ENCODE measurements around the gene HS3ST2.
"Not testable (repeated sequence)": the region's sequence is repeated elsewhere in the genome, so short reads cannot be mapped to it uniquely, and the experiment has no call there.

Gene HS3ST2

GRCh38 chr16:22885951-22886350 lies 72.0 kb downstream of the HS3ST2 start:
- no peak for DNase-seq

DNA sequence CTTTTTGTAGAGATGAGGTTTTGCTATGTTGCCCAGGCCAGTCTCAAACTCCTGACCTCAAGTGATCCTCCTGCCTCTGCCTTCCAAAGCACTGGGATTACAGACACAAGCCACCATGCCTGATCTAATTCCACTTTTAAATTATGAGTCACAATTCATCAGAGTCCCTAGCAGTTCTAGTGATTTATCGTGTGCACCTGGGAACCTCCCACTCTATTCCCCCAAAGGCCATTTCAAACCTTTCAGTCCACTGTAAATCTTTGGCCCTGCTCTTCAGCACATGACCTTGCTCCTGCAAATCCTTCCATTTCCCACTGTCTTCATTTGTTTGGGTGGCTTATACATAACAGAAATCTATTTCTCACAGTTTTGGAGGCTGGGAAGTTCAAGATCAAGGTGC lies 73.0 kb downstream of the HS3ST2 start:
- no peak for DNase-seq

- DNase-seq, result no peak
Measured at GRCh38 chr16:22887445-22887844, 73.5 kb downstream of the HS3ST2 start.

DNA sequence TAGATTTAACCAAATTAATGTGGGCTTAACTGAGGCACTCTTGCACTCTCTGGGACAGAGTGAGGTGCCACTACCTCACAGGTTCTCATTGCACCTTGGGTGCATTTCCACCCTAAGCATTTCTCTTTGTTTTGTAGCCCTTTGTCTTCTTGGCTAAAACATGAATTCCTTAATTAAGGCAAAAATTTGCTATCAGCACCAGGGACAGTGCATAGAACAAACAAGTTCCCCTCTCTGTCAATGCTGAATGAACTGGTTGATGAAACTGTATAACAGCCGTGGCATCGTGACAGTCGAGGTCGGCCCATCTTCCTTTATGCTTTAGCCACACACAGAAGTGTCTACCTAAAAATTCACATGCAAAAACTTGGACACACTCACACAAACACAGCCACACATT lies 74.8 kb downstream of the HS3ST2 start:
- DNase-seq, result no peak

- DNase-seq, result no peak
Measured at GRCh38 chr16:22890976-22891375, 77.0 kb downstream of the HS3ST2 start.

DNA sequence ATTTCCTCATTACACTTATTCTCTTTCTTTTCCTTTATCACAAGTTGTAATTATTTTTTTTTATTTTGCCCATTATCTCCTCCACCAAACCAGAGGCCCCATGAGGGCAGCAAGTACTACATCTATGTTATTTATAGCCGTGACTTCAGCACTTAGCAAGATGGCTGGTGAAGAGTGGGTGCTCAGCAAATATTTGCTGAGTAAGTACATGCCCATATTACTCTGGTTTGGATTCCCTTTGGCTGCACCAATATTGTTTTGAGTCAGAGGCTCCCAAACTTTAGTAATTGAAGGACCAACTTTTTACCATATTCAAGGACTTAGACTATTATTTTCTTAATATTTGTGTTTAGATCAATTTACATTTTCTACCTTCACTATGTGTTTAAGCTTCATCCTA lies 83.2 kb downstream of the HS3ST2 start:
- DNase-seq, result no peak

GRCh38 chr16:22898131-22898530 lies 84.2 kb downstream of the HS3ST2 start:
- no peak for DNase-seq

DNA sequence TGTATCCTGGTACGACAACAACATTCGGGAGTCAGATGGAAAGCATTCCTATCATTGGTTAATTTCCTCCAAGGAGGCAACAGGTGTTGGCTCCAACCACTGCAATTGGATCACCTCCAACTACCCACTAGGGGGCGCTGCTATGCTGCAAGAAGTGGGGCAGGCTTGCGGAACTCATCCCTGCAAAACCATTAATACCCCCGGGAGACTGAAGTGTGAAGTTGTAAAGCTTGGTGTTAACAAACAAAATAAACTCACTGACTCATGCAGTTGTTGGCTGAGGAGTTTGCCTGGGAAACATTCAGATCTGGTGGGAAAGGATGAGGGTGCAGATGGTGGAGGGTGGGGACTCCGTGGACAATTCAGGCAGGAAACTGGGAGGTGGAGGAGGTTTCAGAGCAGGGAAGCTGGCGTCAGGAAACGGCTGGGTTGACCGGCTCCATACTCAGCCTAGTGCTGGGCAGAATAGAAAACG lies 84.9 kb downstream of the HS3ST2 start:
- DNase-seq, result peak; percentile 58

- not testable (repeated sequence) for DNase-seq
Measured at GRCh38 chr16:22899567-22899966, 85.6 kb downstream of the HS3ST2 start.

- no peak for DNase-seq
Measured at GRCh38 chr16:22900863-22901262, 86.9 kb downstream of the HS3ST2 start.

GRCh38 chr16:22901563-22901962 lies 87.6 kb downstream of the HS3ST2 start:
- DNase-seq, result no peak

DNA sequence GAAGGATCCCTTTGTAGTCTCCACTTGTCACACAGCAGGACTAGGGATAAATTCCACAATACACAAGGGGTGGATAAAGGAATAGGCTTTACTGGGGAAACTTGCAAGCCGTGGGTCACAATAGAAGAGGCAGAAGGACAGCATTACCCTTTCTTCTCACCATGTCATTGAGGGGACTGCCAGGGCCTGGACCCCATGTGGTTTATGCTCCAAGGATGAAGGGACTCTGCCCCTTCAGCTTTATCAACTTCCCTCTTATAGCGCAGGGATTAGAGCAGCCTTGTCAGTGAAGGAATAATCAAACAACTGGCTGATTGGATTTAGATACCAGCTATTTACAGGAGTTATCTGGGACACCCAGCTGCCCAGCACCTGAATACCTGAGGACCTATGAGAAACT lies 89.8 kb downstream of the HS3ST2 start:
- DNase-seq, result no peak

DNA sequence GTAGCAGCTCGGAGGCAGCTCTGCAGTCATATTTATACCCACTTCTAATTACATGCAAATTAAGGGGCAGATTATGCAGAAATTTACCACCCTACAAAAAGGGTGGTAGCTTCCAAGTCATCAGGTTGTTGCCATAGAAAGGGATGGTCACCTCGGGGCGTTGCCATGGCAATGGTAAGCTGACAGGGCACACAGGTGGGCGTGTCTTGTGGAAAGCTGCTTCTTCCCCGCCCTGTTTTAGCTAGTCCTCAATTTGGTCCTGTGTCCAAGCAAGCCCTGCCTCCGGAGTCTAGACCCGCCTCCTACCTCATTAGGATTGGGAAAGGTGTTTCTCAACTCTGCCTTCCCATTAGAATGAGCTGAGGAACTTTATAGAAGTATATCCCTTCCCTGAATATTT lies 98.7 kb downstream of the HS3ST2 start:
- no peak for DNase-seq

GRCh38 chr16:22915003-22915402 lies 101.0 kb downstream of the HS3ST2 start:
- DNase-seq, result no peak

GRCh38 chr16:22923491-22923890 lies 109.5 kb downstream of the HS3ST2 start:
- DNase-seq, result no peak

- no peak for DNase-seq
Measured at GRCh38 chr16:22924492-22924891, 110.5 kb downstream of the HS3ST2 start.

DNA sequence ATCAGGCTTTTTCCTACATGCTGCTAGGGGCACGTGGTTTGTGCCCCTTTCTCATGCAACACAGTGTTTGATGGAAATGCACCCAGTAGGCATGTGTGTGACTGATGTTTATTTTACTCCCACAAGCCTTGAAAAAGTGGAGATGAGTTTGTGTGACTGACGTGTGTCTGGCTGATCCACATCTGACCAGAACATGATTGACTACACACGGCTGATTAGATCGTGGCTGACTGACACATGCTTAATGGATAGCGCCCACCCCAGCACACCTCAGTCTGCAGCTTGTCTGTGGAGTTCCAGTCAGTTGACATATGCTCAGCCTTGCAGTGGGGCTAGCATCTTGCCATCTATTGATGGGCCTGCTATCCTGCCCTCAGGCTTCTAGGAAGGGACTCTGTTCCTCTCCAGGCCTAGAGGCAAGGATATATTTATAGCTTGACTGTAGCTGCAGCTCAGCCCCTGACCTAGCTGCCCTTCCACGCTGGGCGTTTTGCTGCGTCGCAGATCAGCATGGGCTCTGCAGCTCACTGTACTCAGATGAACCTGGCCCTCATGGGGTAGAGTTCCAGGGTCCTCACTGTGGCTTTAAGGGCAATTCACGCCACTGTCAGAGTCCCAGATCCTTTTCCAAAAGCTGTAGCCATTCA lies 112.3 kb downstream of the HS3ST2 start:
- no peak for DNase-seq

DNA sequence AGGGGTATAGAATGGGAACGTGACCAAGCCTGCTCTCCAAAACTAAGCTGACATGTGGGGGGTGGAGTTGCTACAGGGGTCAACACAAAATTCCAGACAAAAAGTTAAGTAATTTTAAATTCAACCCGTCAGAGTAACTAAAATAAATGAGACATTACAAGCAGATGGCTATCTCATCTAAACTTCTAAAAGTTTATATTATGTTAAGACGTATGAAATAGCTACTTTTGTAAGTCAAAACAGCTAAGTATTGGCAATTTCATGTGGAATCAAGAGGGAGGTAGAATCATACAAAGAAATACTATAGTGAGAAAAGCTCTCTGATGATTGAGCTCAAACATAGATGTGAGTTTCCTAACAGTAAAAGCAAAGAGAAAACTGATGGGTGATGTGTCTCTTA lies 113.3 kb downstream of the HS3ST2 start:
- no peak for DNase-seq

- DNase-seq, result no peak
Measured at GRCh38 chr16:22928882-22929435, 115.0 kb downstream of the HS3ST2 start.

DNA sequence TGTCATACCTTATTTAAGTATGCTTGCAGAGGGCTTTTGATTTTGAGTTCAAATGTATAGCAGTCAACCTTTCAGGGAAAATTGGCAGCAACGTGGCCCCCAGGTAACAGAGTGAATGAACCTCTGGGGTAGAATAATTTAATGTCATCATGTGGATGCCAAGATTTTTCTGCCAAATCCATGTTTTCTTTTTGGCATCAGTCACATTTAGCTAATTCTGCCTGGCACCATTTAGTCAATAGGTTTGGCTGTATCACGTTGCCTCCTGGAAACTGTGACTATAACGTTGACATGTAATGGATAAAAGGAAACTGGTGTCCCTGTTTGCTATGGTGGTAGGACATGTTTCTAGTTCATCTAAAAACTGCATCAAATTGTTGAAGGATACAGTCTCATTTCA lies 115.5 kb downstream of the HS3ST2 start:
- DNase-seq, result no peak

DNA sequence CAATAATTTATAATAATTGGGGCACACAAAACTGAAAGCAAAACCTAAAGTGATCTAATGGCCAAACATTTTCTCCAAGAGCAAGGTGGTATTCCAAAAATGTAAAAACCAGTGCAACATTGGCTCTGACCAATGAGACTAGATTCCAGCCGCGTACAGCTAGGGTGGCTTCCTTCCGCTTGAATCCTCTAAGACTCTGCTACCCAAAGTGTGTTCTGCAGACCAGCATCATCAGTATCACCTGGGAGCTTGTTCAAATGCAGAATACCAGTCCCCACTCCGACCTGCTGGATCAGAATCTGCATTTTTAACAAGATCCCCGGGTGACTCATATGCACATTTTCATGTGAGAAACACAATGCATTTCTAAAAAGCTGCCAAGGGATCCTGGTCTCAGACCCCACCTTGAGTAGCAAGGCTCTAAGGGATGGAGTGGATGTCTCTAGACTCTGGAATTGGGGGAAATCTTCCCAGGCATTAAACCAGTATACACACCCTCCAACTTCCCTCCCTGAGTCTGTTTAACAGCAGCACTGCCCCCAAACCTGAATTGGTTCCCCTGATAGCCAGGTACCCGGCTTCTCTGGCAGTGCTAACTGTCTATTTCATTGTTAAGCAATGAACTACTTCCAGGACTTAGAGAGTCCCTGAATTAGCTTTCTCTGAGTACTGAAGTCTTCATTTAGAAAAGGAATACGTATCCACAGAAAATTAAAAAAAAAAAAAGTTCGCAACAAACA lies 118.2 kb downstream of the HS3ST2 start:
- no peak for DNase-seq

- no peak for DNase-seq
Measured at GRCh38 chr16:22933173-22933572, 119.2 kb downstream of the HS3ST2 start.

- no peak for DNase-seq
Measured at GRCh38 chr16:22934786-22935185, 120.8 kb downstream of the HS3ST2 start.

GRCh38 chr16:22937169-22937568 lies 123.2 kb downstream of the HS3ST2 start:
- DNase-seq, result no peak
